ENCODE results near the gene HAUS5.
A peak's percentile ranks its signal among the peaks of the same experiment; 100 is the strongest.

Gene HAUS5

GRCh38 chr19:35608251-35608650 lies 4.3 kb upstream of the HAUS5 start:
- DNase-seq (ENCODE audit: low read depth) = no peak

- no peak for DNase-seq (ENCODE audit: low read depth)
Measured at GRCh38 chr19:35609851-35610353, 2.6 kb upstream of the HAUS5 start.

GRCh38 chr19:35612224-35612558 lies 344 bp upstream of the HAUS5 start:
- no peak for DNase-seq (ENCODE audit: low read depth)

- no peak for DNase-seq (ENCODE audit: low read depth)
Measured at GRCh38 chr19:35613574-35613973, 1.0 kb downstream of the HAUS5 start.

- DNase-seq (ENCODE audit: low read depth) = no peak
Measured at GRCh38 chr19:35615036-35615435, 2.5 kb downstream of the HAUS5 start.

- DNase-seq (ENCODE audit: low read depth) = no peak
Measured at GRCh38 chr19:35618857-35619256, 6.3 kb downstream of the HAUS5 start.

GRCh38 chr19:35619290-35619923 lies 6.9 kb downstream of the HAUS5 start:
- no peak for DNase-seq (ENCODE audit: low read depth)

GRCh38 chr19:35620001-35620400 lies 7.5 kb downstream of the HAUS5 start:
- no peak for DNase-seq (ENCODE audit: low read depth)

GRCh38 chr19:35621708-35622107 lies 9.2 kb downstream of the HAUS5 start:
- no peak for DNase-seq (ENCODE audit: low read depth)

- DNase-seq (ENCODE audit: low read depth) = no peak
Measured at GRCh38 chr19:35622750-35623149, 10.2 kb downstream of the HAUS5 start.

- DNase-seq (ENCODE audit: low read depth) = no peak
Measured at GRCh38 chr19:35623327-35624010, 10.9 kb downstream of the HAUS5 start.

GRCh38 chr19:35628264-35628564 lies 15.7 kb downstream of the HAUS5 start:
- DNase-seq (ENCODE audit: low read depth) = no peak

GRCh38 chr19:35628565-35629331 lies 16.2 kb downstream of the HAUS5 start, which contains the start of gene RBM42:
TSS of gene RBM42 (plus strand) at chr19:35629036. CDS start at chr19:35629154, 118 bp downstream.
- DNase-seq (ENCODE audit: low read depth) = peak; percentile 95

GRCh38 chr19:35629332-35629633 lies 16.7 kb downstream of the HAUS5 start:
- no peak for DNase-seq (ENCODE audit: low read depth)

- no peak for DNase-seq (ENCODE audit: low read depth)
Measured at GRCh38 chr19:35633727-35634440, 21.3 kb downstream of the HAUS5 start.

GRCh38 chr19:35636651-35637050 lies 24.1 kb downstream of the HAUS5 start:
- DNase-seq (ENCODE audit: low read depth) = no peak

- no peak for DNase-seq (ENCODE audit: low read depth)
Measured at GRCh38 chr19:35637165-35637564, 24.6 kb downstream of the HAUS5 start.

- DNase-seq (ENCODE audit: low read depth) = no peak
Measured at GRCh38 chr19:35639321-35639639, 26.7 kb downstream of the HAUS5 start.

- DNase-seq (ENCODE audit: low read depth) = no peak
Measured at GRCh38 chr19:35639863-35640262, 27.3 kb downstream of the HAUS5 start.

GRCh38 chr19:35641515-35642151 lies 29.1 kb downstream of the HAUS5 start, which contains the start of gene ETV2:
TSS of gene ETV2 (plus strand) at chr19:35641745. CDS start at chr19:35642461, 716 bp downstream.
- DNase-seq (ENCODE audit: low read depth) = no peak

GRCh38 chr19:35642312-35642711 lies 29.8 kb downstream of the HAUS5 start:
- no peak for DNase-seq (ENCODE audit: low read depth)

- no peak for DNase-seq (ENCODE audit: low read depth)
Measured at GRCh38 chr19:35642798-35643254, 30.3 kb downstream of the HAUS5 start.

Measured in T follicular helper cell (primary cell).